Myocyte (in vitro differentiated cells): ENCODE results near the gene HLCS. TPM values are rescaled to one million over a fixed set of nuclear protein-coding genes. Genes with fewer than 3 reads are reported as not detected.

Experiments
- DNase-seq: peaks from one replicate; pipeline ENCODE4 v3.0.0-alpha.2; 2012; ENCODE audit warnings: low read depth
- total RNA-seq: library from RNA; depleted of rRNA; stranded (reverse); fragments of >200 nt; gene quantifications from 2 replicates; pipeline ENCODE4 v1.2.3, GENCODE V29; 2014

HLCS gene
- total RNA-seq, 1 donor from 2014 or later: 32.5 TPM

GRCh38 chr21:36887963-36888362 lies 78.5 kb downstream of the HLCS start:
- DNase-seq: no peak

- DNase-seq: peak; percentile 96
Observed at GRCh38 chr21:36883532-36884486, 82.7 kb downstream of the HLCS start.

- no peak for DNase-seq
Observed at GRCh38 chr21:36882776-36883175, 83.7 kb downstream of the HLCS start.

- DNase-seq: peak; percentile 98
Observed at GRCh38 chr21:36881228-36881627, 85.2 kb downstream of the HLCS start.

GRCh38 chr21:36879827-36880226 lies 86.6 kb downstream of the HLCS start:
- no peak for DNase-seq

- DNase-seq: no peak
Observed at GRCh38 chr21:36877741-36878140, 88.7 kb downstream of the HLCS start.

- no peak for DNase-seq
Observed at GRCh38 chr21:36874665-36875064, 91.8 kb downstream of the HLCS start.

GRCh38 chr21:36873513-36873912 lies 93.0 kb downstream of the HLCS start:
- DNase-seq: peak; percentile 65

GRCh38 chr21:36867291-36867905 lies 99.1 kb downstream of the HLCS start:
- no peak for DNase-seq

- DNase-seq: no peak
Observed at GRCh38 chr21:36866419-36866818, 100.0 kb downstream of the HLCS start.

GRCh38 chr21:36864974-36865373 lies 101.5 kb downstream of the HLCS start:
- DNase-seq: no peak

GRCh38 chr21:36863260-36863659 lies 103.2 kb downstream of the HLCS start:
- DNase-seq: no peak

- no peak for DNase-seq
Observed at GRCh38 chr21:36861595-36862323, 104.7 kb downstream of the HLCS start.

- no peak for DNase-seq
Observed at GRCh38 chr21:36860736-36861594, 105.5 kb downstream of the HLCS start.

- peak; percentile 40 for DNase-seq
Observed at GRCh38 chr21:36859744-36860501, 106.5 kb downstream of the HLCS start.

GRCh38 chr21:36858320-36858957 lies 108.0 kb downstream of the HLCS start:
- DNase-seq: no peak

GRCh38 chr21:36856643-36857042 lies 109.8 kb downstream of the HLCS start:
- no peak for DNase-seq

GRCh38 chr21:36854391-36854790 lies 112.1 kb downstream of the HLCS start:
- peak; percentile 54 for DNase-seq

- DNase-seq: no peak
Observed at GRCh38 chr21:36852864-36853263, 113.6 kb downstream of the HLCS start.

GRCh38 chr21:36852293-36852692 lies 114.2 kb downstream of the HLCS start:
- peak; percentile 40 for DNase-seq
